Fibroblast of lung (primary cell): ENCODE measurements around the gene ISLR2.

Experiments
- CTCF ChIP-seq, 2 donors: IDR thresholded peaks in 1 of 2; conservative IDR thresholded peaks in 1 of 2; 1 replicate in 1 of 2; 2 replicates in 1 of 2; pipeline ENCODE4 v1.5.1; 2011 to 2012; ENCODE audit warnings: low read length in 2 of 2, control low read depth in 1 of 2, inconsistent platforms in 1 of 2, low read depth in 1 of 2, mild to moderate bottlenecking in 1 of 2
- EZH2 ChIP-seq: IDR thresholded peaks from 2 replicates; pipeline ENCODE4 v1.5.1; 2012; ENCODE audit warnings: low read length, control low read depth, mild to moderate bottlenecking; ENCODE audit errors: missing control alignments

DNA sequence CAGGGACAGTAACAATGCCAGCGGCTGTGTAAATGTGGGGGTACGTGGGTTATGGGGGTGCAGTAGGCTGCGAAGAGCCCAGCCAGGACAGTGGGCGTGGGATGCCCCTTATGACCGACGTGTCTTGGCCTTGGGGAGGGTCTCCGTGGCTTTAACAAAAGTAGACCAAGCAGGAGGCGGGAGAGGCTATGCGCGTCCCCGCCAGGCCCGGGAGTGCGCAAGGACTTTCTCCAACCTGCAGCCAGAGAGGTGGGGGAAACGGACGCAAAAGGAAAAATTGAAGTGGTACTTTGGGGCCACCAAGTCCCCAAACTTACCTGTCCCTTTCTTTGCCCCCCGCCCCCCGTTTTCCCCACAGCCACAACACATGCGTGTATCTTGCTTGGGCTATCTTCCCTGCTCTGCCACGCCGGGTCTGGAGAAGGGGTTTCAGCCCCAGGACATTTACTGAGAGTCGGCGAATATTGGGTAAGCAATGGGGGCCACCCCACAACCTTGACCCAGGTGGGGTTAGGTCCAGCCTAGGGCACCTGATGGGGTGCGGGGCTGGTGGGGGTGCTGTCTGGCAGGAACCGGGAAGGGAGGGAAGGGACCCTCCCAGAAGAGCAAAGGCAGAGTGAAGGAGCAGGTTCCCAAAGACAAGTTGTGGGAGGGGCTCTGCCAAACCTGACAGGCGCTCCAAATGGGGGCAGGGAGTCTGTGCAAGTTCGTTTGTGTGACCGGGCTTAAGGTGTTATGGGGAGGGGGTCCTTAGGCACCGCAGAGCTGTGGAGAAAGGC lies 652 bp downstream of the ISLR2 start:
- no peak for TF ChIP-seq CTCF (conservative IDR thresholded peaks at IDR 0.05 in 1 of 2, IDR thresholded peaks at IDR 0.05 in 1 of 2; ENCODE audit: low read depth in 1 of 2, low read length in 2 of 2)
- no peak for TF ChIP-seq EZH2
